Measurements from ENCODE around the gene SNCA.

The SNCA gene

GRCh38 chr4:89813197-89813596 is 23.8 kb downstream of the SNCA start:
- no peak for DNase-seq

GRCh38 chr4:89807441-89808140 is 29.4 kb downstream of the SNCA start:
- no peak for DNase-seq

- DNase-seq: no peak
These were observed 31.7 kb downstream of the SNCA start for GRCh38 chr4:89805297-89805696.

- DNase-seq: no peak
These were observed 33.0 kb downstream of the SNCA start for GRCh38 chr4:89803915-89804314.

- no peak for DNase-seq
These were observed 33.9 kb downstream of the SNCA start for GRCh38 chr4:89803036-89803435.

- DNase-seq: no peak
These were observed 36.3 kb downstream of the SNCA start for GRCh38 chr4:89800527-89801103.

GRCh38 chr4:89800012-89800516 is 36.9 kb downstream of the SNCA start:
- no peak for DNase-seq

- no peak for DNase-seq
These were observed 37.9 kb downstream of the SNCA start for GRCh38 chr4:89799071-89799470.

- no peak for DNase-seq
These were observed 39.8 kb downstream of the SNCA start for GRCh38 chr4:89797117-89797516.

- DNase-seq: no peak
These were observed 48.5 kb downstream of the SNCA start for GRCh38 chr4:89788206-89789072.

GRCh38 chr4:89784686-89785231 is 52.2 kb downstream of the SNCA start:
- no peak for DNase-seq

- no peak for DNase-seq
These were observed 55.6 kb downstream of the SNCA start for GRCh38 chr4:89781321-89781720.

- no peak for DNase-seq
These were observed 63.2 kb downstream of the SNCA start for GRCh38 chr4:89773805-89774204.

GRCh38 chr4:89769856-89770255 is 67.1 kb downstream of the SNCA start:
- no peak for DNase-seq

GRCh38 chr4:89767924-89768323 is 69.0 kb downstream of the SNCA start:
- DNase-seq: no peak

GRCh38 chr4:89765966-89766365 is 71.0 kb downstream of the SNCA start:
- DNase-seq: no peak

GRCh38 chr4:89765528-89765927 is 71.4 kb downstream of the SNCA start:
- no peak for DNase-seq

GRCh38 chr4:89762311-89762710 is 74.7 kb downstream of the SNCA start:
- DNase-seq: no peak

GRCh38 chr4:89759426-89759825 is 77.5 kb downstream of the SNCA start:
- no peak for DNase-seq

- DNase-seq: no peak
These were observed 79.7 kb downstream of the SNCA start for GRCh38 chr4:89757154-89757719.

- DNase-seq: no peak
These were observed 81.7 kb downstream of the SNCA start for GRCh38 chr4:89755220-89755619.

GRCh38 chr4:89754531-89754930 is 82.4 kb downstream of the SNCA start:
- DNase-seq: no peak

- DNase-seq: no peak
These were observed 83.3 kb downstream of the SNCA start for GRCh38 chr4:89753601-89754066.

All from CD4-positive, alpha-beta T cell treated with Interleukin-1 beta for 1 hour (primary cell).